ENCODE measurements around the gene CHD1. TPM values are rescaled to one million over a fixed set of nuclear protein-coding genes. Genes with fewer than 3 reads are reported as not detected.
"Not testable (repeated sequence)": the region's sequence is repeated elsewhere in the genome, so short reads cannot be mapped to it uniquely, and the experiment has no call there.

CHD1 gene
- total RNA-seq, 1 experiment from 2014 or later: 41.8 TPM

GRCh38 chr5:98957307-98957706 is 28.5 kb upstream of the CHD1 start:
- peaks cover 3% of the 10 kb centered on the region for H3K4me1 Mint-ChIP-seq
- POLR2A ChIA-PET: no interaction called here
- TF ChIP-seq RELA (CRISPR knock-in tag; IDR thresholded peaks at IDR 0.05; ENCODE audit: borderline replicate concordance): no peak
- no peak for TF ChIP-seq NFATC4 (CRISPR knock-in tag; IDR thresholded peaks at IDR 0.05)
- H3K9me3 Mint-ChIP-seq: peaks cover 3% of the 10 kb centered on the region; the same call in 1 of the 2 replicates
- ATAC-seq: no peak
- DNase-seq (ENCODE audit: low spot score): no peak
- CTCF ChIA-PET: no interaction called here
- H3K27ac Mint-ChIP-seq: no peak overlapping the region
- H3K4me3 Mint-ChIP-seq: no peak overlapping the region
- peaks cover 5% of the 10 kb centered on the region for H3K27me3 Mint-ChIP-seq (ENCODE audit: low read depth)
- no peaks in the 10 kb centered on the region for H3K36me3 Mint-ChIP-seq

GRCh38 chr5:98955888-98956287 is 27.1 kb upstream of the CHD1 start:
- DNase-seq (ENCODE audit: low spot score); ATAC-seq; H3K4me1 Mint-ChIP-seq; POLR2A ChIA-PET; H3K9me3 Mint-ChIP-seq; H3K4me3 Mint-ChIP-seq; CTCF ChIA-PET; H3K36me3 Mint-ChIP-seq; H3K27ac Mint-ChIP-seq; H3K27me3 Mint-ChIP-seq (ENCODE audit: low read depth): not testable (repeated sequence)

- CTCF ChIA-PET; POLR2A ChIA-PET; H3K27me3 Mint-ChIP-seq (ENCODE audit: low read depth); H3K27ac Mint-ChIP-seq; ATAC-seq; H3K9me3 Mint-ChIP-seq; H3K4me1 Mint-ChIP-seq; H3K36me3 Mint-ChIP-seq; DNase-seq (ENCODE audit: low spot score); H3K4me3 Mint-ChIP-seq: not testable (repeated sequence)
Observed at GRCh38 chr5:98955471-98955870, 26.7 kb upstream of the CHD1 start.

- Mint-ChIP-seq H3K4me1 (no peaks in the 10 kb centered on the region), H3K4me3 (no peak overlapping the region), H3K27ac (no peak overlapping the region), H3K9me3 (peaks cover 3% of the 10 kb centered on the region; the same call in 1 of the 2 replicates), H3K36me3 (no peaks in the 10 kb centered on the region), H3K27me3 (ENCODE audit: low read depth) (no peaks in the 10 kb centered on the region)
- no peak for ATAC-seq
- CTCF ChIA-PET: no interaction called here
- DNase-seq (ENCODE audit: low spot score): no peak
- POLR2A ChIA-PET: no interaction called here
- no peak for TF ChIP-seq ZNF281 (CRISPR knock-in tag; IDR thresholded peaks at IDR 0.05)
- TF ChIP-seq ZNF423 (CRISPR knock-in tag; IDR thresholded peaks at IDR 0.05): no peak
- no peak for TF ChIP-seq NR2C2 (CRISPR knock-in tag; IDR thresholded peaks at IDR 0.05)
- TF ChIP-seq TEAD1 (CRISPR knock-in tag; IDR thresholded peaks at IDR 0.05): no peak
- TF ChIP-seq RELA (CRISPR knock-in tag; IDR thresholded peaks at IDR 0.05; ENCODE audit: borderline replicate concordance): no peak
- no peak for TF ChIP-seq PREB (CRISPR knock-in tag; IDR thresholded peaks at IDR 0.05; ENCODE audit: borderline replicate concordance)
- TF ChIP-seq FOXJ3 (CRISPR knock-in tag; IDR thresholded peaks at IDR 0.05; ENCODE audit: borderline replicate concordance): no peak
- no peak for TF ChIP-seq IRF2 (CRISPR knock-in tag; IDR thresholded peaks at IDR 0.05; ENCODE audit: borderline replicate concordance, low read depth)
- TF ChIP-seq CDX4 (CRISPR knock-in tag; IDR thresholded peaks at IDR 0.05; ENCODE audit: borderline replicate concordance): no peak
- no peak for TF ChIP-seq SMAD4 (CRISPR knock-in tag; IDR thresholded peaks at IDR 0.05)
- no peak for TF ChIP-seq E2F5 (CRISPR knock-in tag; IDR thresholded peaks at IDR 0.05)
- no peak for TF ChIP-seq ZNF512 (CRISPR knock-in tag; IDR thresholded peaks at IDR 0.05; ENCODE audit: borderline replicate concordance)
- no peak for TF ChIP-seq USF2 (CRISPR knock-in tag; IDR thresholded peaks at IDR 0.05)
- TF ChIP-seq ZNF219 (CRISPR knock-in tag; IDR thresholded peaks at IDR 0.05; ENCODE audit: borderline replicate concordance): no peak
- TF ChIP-seq MYBL2 (CRISPR knock-in tag; IDR thresholded peaks at IDR 0.05): no peak
- no peak for TF ChIP-seq ESRRA (CRISPR knock-in tag; IDR thresholded peaks at IDR 0.05; ENCODE audit: borderline replicate concordance)
- no peak for TF ChIP-seq ZMAT4 (CRISPR knock-in tag; IDR thresholded peaks at IDR 0.05)
Observed at GRCh38 chr5:98954392-98955028, 25.7 kb upstream of the CHD1 start.

Measured in WTC11 (cell line).